Upper lobe of left lung (tissue), 6 donors: ENCODE results near the gene COA6. TPM values are rescaled to one million over a fixed set of nuclear protein-coding genes. Genes with fewer than 3 reads are reported as not detected.

Experiments
- ATAC-seq, 2 donors: fragments of 200-7000 bp; cut with Tn5 transposase; one replicate each; pipeline ENCODE4 v1.9.1; 2022; ENCODE audit warnings: mild to moderate bottlenecking in 2 of 2, moderate library complexity in 2 of 2; ENCODE audit not compliant: low FRiP score in 2 of 2
- DNase-seq, 2 donors: peaks; one replicate each; pipeline ENCODE4 v3.0.0-alpha.2; 2019 to 2020
- H3K27ac ChIP-seq, 4 donors: fragments of 200-600 bp; sonication (generic); one replicate each; pipeline ENCODE4 v1.5.1; 2016 to 2019
- H3K27me3 ChIP-seq, 4 donors: fragments of 200-600 bp; sonication (generic); one replicate each; pipeline ENCODE4 v1.5.1; 2017 to 2019
- H3K36me3 ChIP-seq, 4 donors: fragments of 200-600 bp; sonication (generic); one replicate each; pipeline ENCODE4 v1.5.1; 2016 to 2019
- H3K4me1 ChIP-seq, 4 donors: fragments of 200-600 bp; sonication (generic); one replicate each; pipeline ENCODE4 v1.5.1; 2018 to 2019
- H3K4me3 ChIP-seq, 4 donors: fragments of 200-600 bp; sonication (generic); one replicate each; pipeline ENCODE4 v1.5.1; 2017 to 2019; ENCODE audit warnings: mild to moderate bottlenecking in 2 of 4, moderate library complexity in 1 of 4
- H3K9me3 ChIP-seq, 4 donors: fragments of 200-600 bp; sonication (generic); one replicate each; pipeline ENCODE4 v1.5.1; 2018 to 2019
- EP300 ChIP-seq, 4 donors: sonication (generic); formaldehyde crosslinking; IDR thresholded peaks; one replicate each; pipeline ENCODE4 v1.5.1; 2017; ENCODE audit warnings: antibody characterized with exemption in 4 of 4, control low read depth in 2 of 4
- POLR2A ChIP-seq, 4 donors: fragments of 450-650 bp; IDR thresholded peaks; one replicate each; pipeline ENCODE4 v1.5.1; 2016 to 2017; ENCODE audit warnings: antibody characterized with exemption in 4 of 4, mild to moderate bottlenecking in 2 of 4
- POLR2AphosphoS5 ChIP-seq, 2 donors: sonication (generic); formaldehyde crosslinking; IDR thresholded peaks; one replicate each; pipeline ENCODE4 v1.5.1; 2017; ENCODE audit warnings: antibody characterized with exemption in 2 of 2
- WGBS, 2 donors: methylation state at CpG; one replicate each; pipeline ENCODE4 v1.1.5; 2017 to 2018; 5-methylcytosine and 5-hydroxymethylcytosine counted together
- total RNA-seq, 6 donors: library from RNA; depleted of rRNA in 4 of 6; stranded (reverse); fragments of >200 nt in 4 of 6; gene quantifications; one replicate each; pipeline versions ENCODE4 v1.1.0 to v1.2.1, GENCODE V29; 2016 to 2021
- TF ChIP-seq, protein P1 (sequence below), 6 experiments: fragments of 450-650 bp in 4 of 6; fragments of 200-600 bp in 2 of 6; sonication (generic) in 2 of 6; IDR thresholded peaks; one replicate each; pipeline ENCODE4 v1.5.1; 2016 to 2019; ENCODE audit warnings: antibody characterized with exemption in 6 of 6
- donor health status: DM: no; HTN: no; CAD: no; lungs with moderate emphysema.
- donor health status: DM: no; HTN: yes; CAD: no; lungs with severe emphysema.

COA6 gene
- total RNA-seq, 6 donors from 2014 or later, result 1.2 to 26.4 (median 15.3) TPM

DNA sequence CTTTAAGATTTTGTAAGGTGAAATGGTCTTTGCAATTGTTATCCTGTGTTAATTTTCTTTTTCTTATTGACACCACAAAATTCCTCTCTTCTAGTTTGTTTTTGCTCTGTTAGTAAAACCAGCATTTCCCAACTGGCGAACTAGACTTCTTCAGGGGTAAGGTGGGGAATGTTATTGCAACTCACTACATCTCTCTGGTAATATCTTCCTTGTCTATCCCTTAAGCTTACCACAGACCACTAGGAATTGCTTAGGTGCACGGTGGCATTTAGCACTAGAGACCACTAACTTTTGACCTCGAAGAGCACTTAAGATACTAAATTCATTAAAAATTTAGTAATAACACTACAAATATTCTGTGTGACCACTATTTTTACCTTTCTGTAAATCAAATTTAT lies 4.2 kb upstream of the COA6 start:
- Histone ChIP-seq H3K9me3 (no peaks in the 10 kb centered on the region), H3K36me3 (no peaks in the 10 kb centered on the region), H3K4me3 (no peak overlapping the region), H3K4me1 (peaks cover 5 to 10% (median 7%) of the 10 kb centered on the region in 4 donors), H3K27me3 (no peaks in the 10 kb centered on the region), H3K27ac (no peak overlapping the region)
- no peak for DNase-seq
- WGBS, 2 donors, result 78 to 79% methylated on average over 3 of the region's 3 CpGs
- TF ChIP-seq, protein P1, sequence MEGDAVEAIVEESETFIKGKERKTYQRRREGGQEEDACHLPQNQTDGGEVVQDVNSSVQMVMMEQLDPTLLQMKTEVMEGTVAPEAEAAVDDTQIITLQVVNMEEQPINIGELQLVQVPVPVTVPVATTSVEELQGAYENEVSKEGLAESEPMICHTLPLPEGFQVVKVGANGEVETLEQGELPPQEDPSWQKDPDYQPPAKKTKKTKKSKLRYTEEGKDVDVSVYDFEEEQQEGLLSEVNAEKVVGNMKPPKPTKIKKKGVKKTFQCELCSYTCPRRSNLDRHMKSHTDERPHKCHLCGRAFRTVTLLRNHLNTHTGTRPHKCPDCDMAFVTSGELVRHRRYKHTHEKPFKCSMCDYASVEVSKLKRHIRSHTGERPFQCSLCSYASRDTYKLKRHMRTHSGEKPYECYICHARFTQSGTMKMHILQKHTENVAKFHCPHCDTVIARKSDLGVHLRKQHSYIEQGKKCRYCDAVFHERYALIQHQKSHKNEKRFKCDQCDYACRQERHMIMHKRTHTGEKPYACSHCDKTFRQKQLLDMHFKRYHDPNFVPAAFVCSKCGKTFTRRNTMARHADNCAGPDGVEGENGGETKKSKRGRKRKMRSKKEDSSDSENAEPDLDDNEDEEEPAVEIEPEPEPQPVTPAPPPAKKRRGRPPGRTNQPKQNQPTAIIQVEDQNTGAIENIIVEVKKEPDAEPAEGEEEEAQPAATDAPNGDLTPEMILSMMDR (IDR thresholded peaks at IDR 0.05), result no peak
- no peak for TF ChIP-seq POLR2AphosphoS5 (IDR thresholded peaks at IDR 0.05)
- TF ChIP-seq POLR2A (IDR thresholded peaks at IDR 0.05), result no peak
- no peak for TF ChIP-seq EP300 (IDR thresholded peaks at IDR 0.05)
- no peak for ATAC-seq

DNA sequence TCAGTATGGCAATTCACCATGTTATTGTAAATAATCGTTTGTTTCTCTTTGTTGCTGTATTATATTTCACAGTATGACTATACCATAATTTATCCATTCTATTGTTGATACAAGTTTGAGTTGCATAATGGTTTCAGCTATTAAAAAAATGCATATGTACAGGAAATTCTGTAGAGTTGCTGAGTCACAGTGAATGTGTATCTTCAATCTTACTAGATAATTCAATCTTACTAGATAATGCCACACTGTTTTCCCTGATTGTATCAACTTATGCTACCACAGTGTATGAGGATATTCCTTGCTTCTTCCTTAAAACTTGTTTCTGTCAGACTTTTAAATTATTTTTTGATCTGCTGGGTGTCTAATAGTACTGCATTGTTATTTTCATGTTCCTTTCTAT lies 3.5 kb upstream of the COA6 start:
- no peak for DNase-seq
- Histone ChIP-seq H3K27me3 (no peaks in the 10 kb centered on the region), H3K4me1 (peaks cover 12 to 18% (median 14%) of the 10 kb centered on the region in 4 donors), H3K27ac (no peak overlapping the region), H3K4me3 (no peak overlapping the region), H3K9me3 (no peaks in the 10 kb centered on the region), H3K36me3 (no peaks in the 10 kb centered on the region)
- 78 to 84% methylated on average over 1 of the region's 1 CpG for WGBS, 2 donors
- ATAC-seq, result no peak
- TF ChIP-seq EP300 (IDR thresholded peaks at IDR 0.05) (no peak), POLR2A (IDR thresholded peaks at IDR 0.05) (no peak), POLR2AphosphoS5 (IDR thresholded peaks at IDR 0.05) (no peak)
- TF ChIP-seq, protein P1 (IDR thresholded peaks at IDR 0.05), result no peak

DNA sequence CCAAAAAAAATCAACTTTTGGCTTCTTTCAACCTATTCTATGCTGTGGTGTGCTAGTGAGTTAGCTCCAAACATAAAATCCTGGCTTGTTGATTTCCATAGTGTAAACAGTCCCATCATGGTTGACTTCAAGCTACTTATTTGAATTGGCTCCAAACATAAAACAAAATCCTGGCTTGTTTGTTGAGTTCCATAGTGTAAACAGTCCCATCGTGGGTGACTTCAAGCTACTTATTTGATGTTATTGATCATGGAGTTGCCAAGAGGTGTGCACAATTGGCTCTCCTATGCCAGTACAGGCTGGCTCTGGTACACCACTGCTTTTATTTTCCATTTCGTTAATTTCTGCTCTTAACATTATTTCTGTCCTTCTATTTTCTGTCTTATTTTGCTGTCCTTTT lies 1.8 kb upstream of the COA6 start:
- no peak for TF ChIP-seq EP300 (IDR thresholded peaks at IDR 0.05)
- TF ChIP-seq, protein P1 (IDR thresholded peaks at IDR 0.05), result no peak
- TF ChIP-seq POLR2A (IDR thresholded peaks at IDR 0.05), result no peak
- no peak for TF ChIP-seq POLR2AphosphoS5 (IDR thresholded peaks at IDR 0.05)
- WGBS, 2 donors, result 52 to 59% methylated on average over 2 of the region's 2 CpGs
- Histone ChIP-seq H3K9me3 (no peaks in the 10 kb centered on the region), H3K27me3 (no peaks in the 10 kb centered on the region), H3K4me1 (peaks cover 14 to 29% (median 17%) of the 10 kb centered on the region in 4 donors), H3K36me3 (peaks cover 0 to 9% (median 4%) of the 10 kb centered on the region in 4 donors), H3K27ac (no peak overlapping the region), H3K4me3 (no peak overlapping the region)
- ATAC-seq (no peak), DNase-seq (no peak)

DNA sequence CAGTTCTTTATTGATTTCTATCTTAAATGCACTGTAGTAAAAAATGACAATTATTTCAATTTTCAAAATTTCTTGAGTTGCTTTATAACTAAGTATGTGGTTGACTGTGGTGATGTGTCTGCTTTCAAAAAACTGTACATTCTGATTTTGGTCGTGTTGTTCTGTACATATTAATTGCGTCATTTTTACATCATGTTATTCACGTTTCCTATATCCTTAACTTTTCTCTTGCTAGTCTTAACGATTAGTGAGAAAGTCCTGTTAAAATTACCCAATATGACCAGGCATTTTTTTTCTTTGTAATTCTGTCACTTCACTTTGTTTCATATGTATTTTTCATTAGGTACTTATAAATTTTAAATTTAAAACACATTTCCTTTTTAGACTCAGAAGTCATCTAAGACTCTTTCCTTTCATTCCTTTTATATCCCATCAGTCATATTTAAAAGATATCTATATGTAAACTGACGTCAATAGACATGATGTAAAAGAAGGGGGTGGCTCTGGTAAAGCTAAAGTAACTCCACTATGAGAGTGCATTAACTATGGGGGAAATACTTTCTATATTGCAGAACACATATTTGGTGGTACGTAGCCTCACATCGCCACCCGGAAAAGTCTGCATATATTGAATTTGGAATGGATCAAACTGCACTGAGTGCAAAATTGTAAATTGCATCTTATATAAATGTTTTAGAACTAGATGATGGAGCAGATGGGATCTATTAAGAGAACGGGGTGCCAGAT lies 1.1 kb upstream of the COA6 start:
- Histone ChIP-seq H3K4me3 (peak overlapping the region in 3 of 4 donors; percentile 66 to 90 (median 82)), H3K27ac (peak overlapping the region in 1 of 4 donors; percentile 97), H3K27me3 (no peaks in the 10 kb centered on the region), H3K36me3 (peaks cover 0 to 14% (median 8%) of the 10 kb centered on the region in 4 donors), H3K9me3 (no peaks in the 10 kb centered on the region), H3K4me1 (peaks cover 14 to 29% (median 17%) of the 10 kb centered on the region in 4 donors)
- TF ChIP-seq POLR2AphosphoS5 (IDR thresholded peaks at IDR 0.05), result no peak
- TF ChIP-seq, protein P1 (IDR thresholded peaks at IDR 0.05), result no peak
- no peak for TF ChIP-seq POLR2A (IDR thresholded peaks at IDR 0.05)
- no peak for TF ChIP-seq EP300 (IDR thresholded peaks at IDR 0.05)
- WGBS, 2 donors, result 53 to 61% methylated on average over 9 of the region's 9 CpGs
- DNase-seq, result no peak
- ATAC-seq, result no peak

DNA sequence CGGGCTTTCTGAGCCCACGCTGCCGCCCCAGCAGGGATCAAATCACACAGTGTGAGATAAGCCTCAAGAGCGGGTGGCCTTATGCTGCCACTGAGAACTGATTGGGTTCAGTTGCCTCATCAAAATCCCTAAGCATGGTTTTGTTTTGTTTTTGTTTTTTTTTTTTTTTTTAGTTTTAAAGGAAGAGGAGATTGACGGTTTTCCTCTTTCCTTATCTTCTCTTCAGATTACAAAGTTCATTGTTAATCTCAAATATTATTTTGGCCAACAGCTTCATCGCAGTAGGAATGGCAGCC lies 651 bp downstream of the COA6 start:
- Histone ChIP-seq H3K9me3 (no peaks in the 10 kb centered on the region), H3K27ac (peak overlapping the region; percentile 97 to 99 (median 98)), H3K4me3 (peak overlapping the region; percentile 66 to 90 (median 76)), H3K4me1 (peaks cover 14 to 29% (median 17%) of the 10 kb centered on the region in 4 donors), H3K27me3 (no peaks in the 10 kb centered on the region), H3K36me3 (peaks cover 7 to 29% (median 18%) of the 10 kb centered on the region in 4 donors)
- WGBS, 2 donors, result 3 to 4% methylated on average over 6 of the region's 6 CpGs
- no peak for DNase-seq
- peak; percentile 62 to 64 for ATAC-seq
- TF ChIP-seq EP300 (IDR thresholded peaks at IDR 0.05) (no peak), POLR2A (IDR thresholded peaks at IDR 0.05) (no peak), POLR2AphosphoS5 (IDR thresholded peaks at IDR 0.05) (no peak)
- TF ChIP-seq, protein P1 (IDR thresholded peaks at IDR 0.05), result no peak
